Esophagus (tissue), 2 donors: ENCODE measurements around the gene OPA3. TPM values are rescaled to one million over a fixed set of nuclear protein-coding genes. Genes with fewer than 3 reads are reported as not detected.
"Not testable (repeated sequence)": the region's sequence is repeated elsewhere in the genome, so short reads cannot be mapped to it uniquely, and the experiment has no call there.

Source experiments
- H3K27ac ChIP-seq, 2 donors: one replicate each; pipeline ENCODE4 v1.5.1; 2013; ENCODE audit warnings: low read depth in 2 of 2, mild to moderate bottlenecking in 2 of 2, inconsistent platforms in 1 of 2, low read length in 1 of 2, moderate library complexity in 1 of 2
- H3K27me3 ChIP-seq, 2 donors: one replicate each; pipeline ENCODE4 v1.6.1; 2013; ENCODE audit warnings: low read length in 2 of 2, control low read depth in 1 of 2, mild to moderate bottlenecking in 1 of 2; ENCODE audit not compliant: insufficient read depth in 2 of 2, control insufficient read depth in 1 of 2
- H3K36me3 ChIP-seq, 2 donors: one replicate each; pipeline ENCODE4 v1.6.1; 2013; ENCODE audit warnings: low read length in 1 of 2; ENCODE audit not compliant: control insufficient read depth in 2 of 2, insufficient read depth in 2 of 2
- H3K4me1 ChIP-seq, 2 donors: one replicate each; pipeline ENCODE4 v1.6.1; 2013; ENCODE audit warnings: low read length in 1 of 2; ENCODE audit not compliant: control insufficient read depth in 2 of 2, insufficient read depth in 2 of 2
- H3K4me3 ChIP-seq, 2 donors: one replicate each; pipeline ENCODE4 v1.5.1; 2013; ENCODE audit warnings: low read length in 2 of 2, mild to moderate bottlenecking in 2 of 2, low read depth in 1 of 2, moderate library complexity in 1 of 2
- H3K9me3 ChIP-seq, 2 donors: one replicate each; pipeline ENCODE4 v1.6.1; 2013; ENCODE audit warnings: mild to moderate bottlenecking in 2 of 2, low read depth in 1 of 2, low read length in 1 of 2, moderate library complexity in 1 of 2; ENCODE audit not compliant: control insufficient read depth in 2 of 2, insufficient read depth in 1 of 2
- WGBS, 2 donors: extraction: QIAGEN DNeasy Blood & Tissue Kit; methylation state at CpG; one replicate each; pipeline ENCODE4 v1.1.7; 2013; 5-methylcytosine and 5-hydroxymethylcytosine counted together
- polyA plus RNA-seq, 2 donors: library from polyadenylated mRNA; stranded (reverse); fragments of 200-250 nt; gene quantifications; one replicate each; pipeline ENCODE4 v1.2.3, GENCODE V29; 2013
- donor health status: healthy with polysubstance abuse.
- donor health status: Bipolar disorder and iron deficiency.

The OPA3 gene
- polyA plus RNA-seq, 2 donors: 4.0 to 4.6 TPM

- Histone ChIP-seq H3K36me3 (peaks cover 10 to 39% of the 10 kb centered on the region in 2 donors), H3K27ac (peak overlapping the region; percentile 48 to 72), H3K4me3 (no peak overlapping the region), H3K27me3 (no peaks in the 10 kb centered on the region), H3K9me3 (no peaks in the 10 kb centered on the region), H3K4me1 (peaks cover 0 to 15% of the 10 kb centered on the region in 2 donors)
- 48 to 60% methylated on average over 37 of the region's 37 CpGs for WGBS, 2 donors
Observed at GRCh38 chr19:45615795-45616703, 31.4 kb upstream of the OPA3 start.

- H3K27me3 ChIP-seq, H3K4me3 ChIP-seq, H3K9me3 ChIP-seq: not testable (repeated sequence)
- peak overlapping the region; percentile 77 to 97 for H3K27ac ChIP-seq
- peaks cover 4 to 34% of the 10 kb centered on the region in 2 donors for H3K36me3 ChIP-seq
- peaks cover 0 to 15% of the 10 kb centered on the region in 2 donors for H3K4me1 ChIP-seq
- 87 to 89% methylated on average over 9 of the region's 9 CpGs for WGBS, 2 donors
Observed at GRCh38 chr19:45615056-45615455, 30.5 kb upstream of the OPA3 start.

- H3K27ac ChIP-seq: peak overlapping the region; percentile 77 to 97
- 47 to 53% methylated on average over 10 of the region's 10 CpGs for WGBS, 2 donors
- no peaks in the 10 kb centered on the region for H3K9me3 ChIP-seq
- no peaks in the 10 kb centered on the region for H3K27me3 ChIP-seq
- H3K36me3 ChIP-seq: peaks cover 5 to 34% of the 10 kb centered on the region in 2 donors
- peaks cover 0 to 15% of the 10 kb centered on the region in 2 donors for H3K4me1 ChIP-seq
- no peak overlapping the region for H3K4me3 ChIP-seq
Observed at GRCh38 chr19:45613926-45614725, 29.5 kb upstream of the OPA3 start.

- H3K4me3 ChIP-seq: no peak overlapping the region
- H3K4me1 ChIP-seq: peaks cover 0 to 3% of the 10 kb centered on the region in 2 donors
- no peak overlapping the region for H3K27ac ChIP-seq
- H3K9me3 ChIP-seq: no peaks in the 10 kb centered on the region
- peaks cover 3 to 15% of the 10 kb centered on the region in 2 donors for H3K36me3 ChIP-seq
- 94 to 95% methylated on average over 6 of the region's 6 CpGs for WGBS, 2 donors
- H3K27me3 ChIP-seq: no peaks in the 10 kb centered on the region
Observed at GRCh38 chr19:45608948-45609347, 24.3 kb upstream of the OPA3 start.

- Histone ChIP-seq H3K9me3 (no peaks in the 10 kb centered on the region), H3K27me3 (no peaks in the 10 kb centered on the region), H3K4me3 (no peak overlapping the region), H3K4me1 (peaks cover 0 to 3% of the 10 kb centered on the region in 2 donors), H3K36me3 (peaks cover 3 to 7% of the 10 kb centered on the region in 2 donors), H3K27ac (peak overlapping the region in 1 of 2 donors; percentile 17)
- 14 to 15% methylated on average over 28 of the region's 28 CpGs for WGBS, 2 donors
Observed at GRCh38 chr19:45607071-45608029, 22.7 kb upstream of the OPA3 start.

DNA sequence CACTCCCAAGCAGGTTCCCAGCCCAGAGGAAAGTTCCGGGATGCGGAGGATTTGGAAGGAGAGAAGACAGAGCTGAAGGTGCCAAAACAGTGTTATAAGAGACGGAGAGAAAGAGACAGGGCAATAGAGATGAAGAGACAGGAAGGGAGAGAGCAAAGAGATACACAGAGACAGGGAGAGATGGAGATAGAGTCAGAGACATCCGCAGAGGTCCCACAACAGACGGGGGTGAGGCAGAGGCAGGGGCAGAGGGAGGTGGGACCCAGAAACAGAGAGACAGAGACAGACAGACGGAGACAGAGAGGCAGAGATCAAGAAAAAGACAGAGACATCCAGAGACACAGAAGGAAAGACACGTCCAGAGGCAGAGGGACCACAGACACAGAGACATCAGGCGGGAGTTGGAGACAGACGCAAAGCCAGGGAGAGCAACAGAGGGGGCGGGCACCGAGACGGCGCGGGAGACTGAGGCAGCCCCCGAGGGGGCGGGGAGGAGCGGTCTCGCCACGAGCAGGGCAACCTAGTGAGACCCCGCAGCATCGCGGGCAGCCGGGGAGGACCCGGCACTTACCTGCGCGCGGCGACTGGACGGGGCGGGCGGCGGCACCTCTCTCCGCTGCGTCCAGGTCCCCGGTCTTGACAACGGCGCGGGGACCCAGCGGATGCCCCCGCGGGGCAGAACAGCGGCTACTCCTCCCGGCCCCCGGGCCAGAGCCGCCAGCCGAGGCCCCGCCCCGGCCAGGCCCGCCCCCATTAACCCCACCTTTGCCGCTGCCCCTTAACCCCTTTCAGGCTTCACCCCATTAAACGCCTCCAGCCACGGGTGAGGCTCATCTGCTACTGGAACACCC is 17.1 kb upstream of the OPA3 start, which contains the start of gene GPR4:
Gene GPR4 (minus strand): TSS at position 689 of the 851 bp plus-strand sequence. CDS start 10,346 bp downstream, outside the sequence.
- 5% methylated on average over 23 to 52 of the region's 52 CpGs for WGBS, 2 donors
- Histone ChIP-seq H3K36me3 (no peaks in the 10 kb centered on the region), H3K27ac (peak within 1 kb of the TSS in 1 of 2 donors; percentile 30), H3K27me3 (peaks cover 0 to 8% of the 10 kb centered on the region in 2 donors), H3K9me3 (no peaks in the 10 kb centered on the region), H3K4me3 (peak within 1 kb of the TSS; percentile 15 to 32), H3K4me1 (peaks cover 0 to 2% of the 10 kb centered on the region in 2 donors)

- Histone ChIP-seq H3K27me3 (peaks cover 0 to 8% of the 10 kb centered on the region in 2 donors), H3K4me3 (peak overlapping the region in 1 of 2 donors; percentile 15)
Observed at GRCh38 chr19:45601115-45601514, 16.5 kb upstream of the OPA3 start.

GRCh38 chr19:45600340-45600885 is 15.8 kb upstream of the OPA3 start:
- Histone ChIP-seq H3K9me3 (no peaks in the 10 kb centered on the region), H3K27me3 (peaks cover 0 to 8% of the 10 kb centered on the region in 2 donors), H3K4me1 (peaks cover 0 to 2% of the 10 kb centered on the region in 2 donors), H3K36me3 (no peaks in the 10 kb centered on the region), H3K27ac (no peak overlapping the region), H3K4me3 (no peak overlapping the region)
- 53 to 56% methylated on average over 5 of the region's 5 CpGs for WGBS, 2 donors

More at GRCh38 chr19:45601115-45601514, 16.5 kb upstream of the OPA3 start:
- Histone ChIP-seq H3K36me3 (no peaks in the 10 kb centered on the region), H3K4me1 (peaks cover 0 to 2% of the 10 kb centered on the region in 2 donors), H3K9me3 (no peaks in the 10 kb centered on the region), H3K27ac (peak overlapping the region in 1 of 2 donors; percentile 30)
- WGBS, 2 donors: 24 to 28% methylated on average over 10 of the region's 10 CpGs
